ENCODE data around the gene CCDC126. TPM values are rescaled to one million over a fixed set of nuclear protein-coding genes. Genes with fewer than 3 reads are reported as not detected.

Gene CCDC126
- total RNA-seq, 3 donors from 2014 or later = 6.6 to 9.5 (median 6.6) TPM

- peaks cover 10% of the 10 kb centered on the region for H3K4me1 Mint-ChIP-seq (ENCODE audit: low read depth)
- no peaks in the 10 kb centered on the region for H3K9me3 Mint-ChIP-seq
- H3K36me3 Mint-ChIP-seq (ENCODE audit: insufficient read depth) = peaks cover 14% of the 10 kb centered on the region
- H3K4me3 Mint-ChIP-seq = no peak overlapping the region
- no peak for ATAC-seq
- DNase-seq = no peak
- H3K27me3 Mint-ChIP-seq (ENCODE audit: low read depth) = no peaks in the 10 kb centered on the region
Observed at GRCh38 chr7:23607130-23607529, 9.9 kb downstream of the CCDC126 start.

GRCh38 chr7:23607866-23608265 lies 10.7 kb downstream of the CCDC126 start:
- no peaks in the 10 kb centered on the region for H3K27me3 Mint-ChIP-seq (ENCODE audit: low read depth)

GRCh38 chr7:23615331-23615730 lies 18.1 kb downstream of the CCDC126 start:
- Mint-ChIP-seq H3K4me1 (ENCODE audit: low read depth) (no peaks in the 10 kb centered on the region), H3K9me3 (peaks cover 19% of the 10 kb centered on the region), H3K4me3 (no peak overlapping the region), H3K36me3 (ENCODE audit: insufficient read depth) (peaks cover 50% of the 10 kb centered on the region), H3K27me3 (ENCODE audit: low read depth) (no peaks in the 10 kb centered on the region)
- DNase-seq (no peak), ATAC-seq (no peak)

More at GRCh38 chr7:23607866-23608265, 10.7 kb downstream of the CCDC126 start:
- Mint-ChIP-seq H3K4me3 (no peak overlapping the region), H3K4me1 (ENCODE audit: low read depth) (peaks cover 4% of the 10 kb centered on the region), H3K9me3 (no peaks in the 10 kb centered on the region), H3K36me3 (ENCODE audit: insufficient read depth) (peaks cover 13% of the 10 kb centered on the region)
- ATAC-seq (no peak), DNase-seq (no peak)

GRCh38 chr7:23616593-23616992 lies 19.4 kb downstream of the CCDC126 start:
- no peak overlapping the region for H3K4me3 Mint-ChIP-seq
- no peaks in the 10 kb centered on the region for H3K4me1 Mint-ChIP-seq (ENCODE audit: low read depth)
- DNase-seq (no peak), ATAC-seq (no peak)
- H3K27me3 Mint-ChIP-seq (ENCODE audit: low read depth) = no peaks in the 10 kb centered on the region
- peaks cover 49% of the 10 kb centered on the region for H3K36me3 Mint-ChIP-seq (ENCODE audit: insufficient read depth)
- peaks cover 19% of the 10 kb centered on the region for H3K9me3 Mint-ChIP-seq

- Mint-ChIP-seq H3K4me3 (no peak overlapping the region), H3K36me3 (ENCODE audit: insufficient read depth) (peaks cover 53% of the 10 kb centered on the region), H3K4me1 (ENCODE audit: low read depth) (peaks cover 2% of the 10 kb centered on the region), H3K9me3 (peaks cover 19% of the 10 kb centered on the region), H3K27me3 (ENCODE audit: low read depth) (no peaks in the 10 kb centered on the region)
- no peak for DNase-seq
- ATAC-seq = no peak
Observed at GRCh38 chr7:23617482-23617881, 20.3 kb downstream of the CCDC126 start.

DNA sequence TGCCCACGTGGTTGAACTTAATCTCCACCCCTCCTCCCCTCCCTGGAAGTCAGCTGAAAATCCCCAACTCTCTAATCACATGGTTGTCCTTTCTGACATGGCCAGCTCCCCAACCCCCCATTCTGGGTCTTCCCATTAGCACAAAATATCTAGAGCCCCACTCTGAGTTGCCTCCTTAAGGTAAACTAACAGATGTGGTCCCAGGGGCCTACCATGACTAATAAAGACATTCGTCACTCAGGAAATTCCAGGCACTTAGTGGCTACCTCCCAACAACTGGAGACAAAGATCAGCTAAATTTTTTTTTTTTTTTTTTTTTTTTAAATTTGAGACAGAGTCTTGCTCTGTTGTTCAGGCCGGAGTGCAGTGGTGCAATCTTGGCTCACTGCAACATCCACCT lies 21.1 kb downstream of the CCDC126 start:
- Mint-ChIP-seq H3K27me3 (ENCODE audit: low read depth) (no peaks in the 10 kb centered on the region), H3K4me1 (ENCODE audit: low read depth) (peaks cover 2% of the 10 kb centered on the region), H3K4me3 (no peak overlapping the region), H3K9me3 (peaks cover 19% of the 10 kb centered on the region), H3K36me3 (ENCODE audit: insufficient read depth) (peaks cover 48% of the 10 kb centered on the region)
- ATAC-seq = no peak
- DNase-seq = no peak

- H3K9me3 Mint-ChIP-seq = peaks cover 19% of the 10 kb centered on the region
- no peak for ATAC-seq
- H3K27me3 Mint-ChIP-seq (ENCODE audit: low read depth) = no peaks in the 10 kb centered on the region
- peaks cover 2% of the 10 kb centered on the region for H3K4me1 Mint-ChIP-seq (ENCODE audit: low read depth)
- peaks cover 41% of the 10 kb centered on the region for H3K36me3 Mint-ChIP-seq (ENCODE audit: insufficient read depth)
- DNase-seq = no peak
- no peak overlapping the region for H3K4me3 Mint-ChIP-seq
Observed at GRCh38 chr7:23619141-23619540, 22.0 kb downstream of the CCDC126 start.

- Mint-ChIP-seq H3K4me3 (no peak overlapping the region), H3K36me3 (ENCODE audit: insufficient read depth) (peaks cover 22% of the 10 kb centered on the region), H3K4me1 (ENCODE audit: low read depth) (peaks cover 2% of the 10 kb centered on the region), H3K27me3 (ENCODE audit: low read depth) (no peaks in the 10 kb centered on the region), H3K9me3 (peaks cover 7% of the 10 kb centered on the region)
- no peak for DNase-seq
- no peak for ATAC-seq
Observed at GRCh38 chr7:23622506-23622925, 25.3 kb downstream of the CCDC126 start.

DNA sequence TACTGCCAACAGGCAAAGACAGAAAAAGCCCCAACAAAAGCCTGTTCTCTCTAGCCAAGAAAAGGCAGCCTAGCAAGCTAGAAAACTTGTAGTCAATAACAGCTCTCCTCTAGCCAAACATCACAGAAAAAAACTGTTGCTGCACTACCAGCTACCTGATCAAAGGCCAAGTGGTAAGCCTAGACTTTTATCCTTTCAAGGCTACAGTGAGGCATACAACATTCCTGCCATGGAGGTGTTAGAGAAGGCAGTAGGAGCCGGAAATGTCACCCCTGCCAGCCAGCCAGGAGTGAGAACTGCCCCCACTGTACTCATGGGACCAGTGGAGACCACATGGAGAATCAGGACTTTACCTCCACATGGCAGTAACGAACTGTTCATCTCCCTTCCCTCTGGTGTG lies 31.2 kb downstream of the CCDC126 start:
- ATAC-seq (no peak), DNase-seq (no peak)
- no peak overlapping the region for H3K4me3 Mint-ChIP-seq
- no peaks in the 10 kb centered on the region for H3K9me3 Mint-ChIP-seq
- H3K4me1 Mint-ChIP-seq (ENCODE audit: low read depth) = no peaks in the 10 kb centered on the region
- peaks cover 8% of the 10 kb centered on the region for H3K36me3 Mint-ChIP-seq (ENCODE audit: insufficient read depth)
- H3K27me3 Mint-ChIP-seq (ENCODE audit: low read depth) = no peaks in the 10 kb centered on the region

- ATAC-seq (no peak), DNase-seq (no peak)
- Mint-ChIP-seq H3K4me3 (no peak overlapping the region), H3K36me3 (ENCODE audit: insufficient read depth) (peaks cover 9% of the 10 kb centered on the region), H3K27me3 (ENCODE audit: low read depth) (no peaks in the 10 kb centered on the region), H3K9me3 (no peaks in the 10 kb centered on the region), H3K4me1 (ENCODE audit: low read depth) (no peaks in the 10 kb centered on the region)
Observed at GRCh38 chr7:23633417-23633816, 36.2 kb downstream of the CCDC126 start.

DNA sequence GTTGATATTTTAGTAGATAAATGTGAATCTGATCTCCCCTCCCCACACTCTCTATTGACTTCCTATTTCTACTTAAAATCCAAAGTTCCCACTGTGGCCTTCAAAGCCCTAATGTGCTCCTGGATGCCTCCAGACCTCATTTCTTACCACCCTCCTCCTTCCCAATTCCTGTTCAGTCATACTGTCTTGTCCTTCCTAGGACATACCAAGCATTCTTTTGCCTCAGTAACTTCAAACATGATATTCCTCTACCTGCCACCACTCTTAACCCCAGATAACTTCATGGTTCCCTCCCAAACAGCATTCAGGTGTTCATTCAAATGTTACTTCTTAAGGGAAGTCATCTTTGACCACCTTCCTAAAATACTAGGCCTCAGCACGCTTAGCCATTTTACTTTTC lies 48.6 kb downstream of the CCDC126 start:
- Mint-ChIP-seq H3K27me3 (ENCODE audit: low read depth) (no peaks in the 10 kb centered on the region), H3K9me3 (no peaks in the 10 kb centered on the region), H3K4me3 (no peak overlapping the region), H3K4me1 (ENCODE audit: low read depth) (no peaks in the 10 kb centered on the region), H3K36me3 (ENCODE audit: insufficient read depth) (peaks cover 11% of the 10 kb centered on the region)
- DNase-seq (no peak), ATAC-seq (no peak)

- Mint-ChIP-seq H3K4me3 (no peak overlapping the region), H3K36me3 (ENCODE audit: insufficient read depth) (no peaks in the 10 kb centered on the region), H3K9me3 (peaks cover 32% of the 10 kb centered on the region), H3K4me1 (ENCODE audit: low read depth) (no peaks in the 10 kb centered on the region), H3K27me3 (ENCODE audit: low read depth) (no peaks in the 10 kb centered on the region)
- ATAC-seq (no peak), DNase-seq (no peak)
Observed at GRCh38 chr7:23653942-23654341, 56.8 kb downstream of the CCDC126 start.

GRCh38 chr7:23654508-23654907 lies 57.3 kb downstream of the CCDC126 start:
- DNase-seq (no peak), ATAC-seq (no peak)
- Mint-ChIP-seq H3K36me3 (ENCODE audit: insufficient read depth) (no peaks in the 10 kb centered on the region), H3K27me3 (ENCODE audit: low read depth) (no peaks in the 10 kb centered on the region), H3K4me1 (ENCODE audit: low read depth) (no peaks in the 10 kb centered on the region), H3K9me3 (peaks cover 32% of the 10 kb centered on the region), H3K4me3 (no peak overlapping the region)

GRCh38 chr7:23655433-23655832 lies 58.3 kb downstream of the CCDC126 start:
- Mint-ChIP-seq H3K4me3 (no peak overlapping the region), H3K36me3 (ENCODE audit: insufficient read depth) (no peaks in the 10 kb centered on the region), H3K27me3 (ENCODE audit: low read depth) (no peaks in the 10 kb centered on the region), H3K4me1 (ENCODE audit: low read depth) (no peaks in the 10 kb centered on the region), H3K9me3 (peaks cover 32% of the 10 kb centered on the region)
- DNase-seq = no peak
- ATAC-seq = no peak

- ATAC-seq (no peak), DNase-seq (no peak)
- Mint-ChIP-seq H3K36me3 (ENCODE audit: insufficient read depth) (no peaks in the 10 kb centered on the region), H3K27me3 (ENCODE audit: low read depth) (no peaks in the 10 kb centered on the region), H3K4me3 (no peak overlapping the region), H3K9me3 (peaks cover 22% of the 10 kb centered on the region), H3K4me1 (ENCODE audit: low read depth) (no peaks in the 10 kb centered on the region)
Observed at GRCh38 chr7:23658831-23659427, 61.7 kb downstream of the CCDC126 start.

- ATAC-seq (no peak), DNase-seq (no peak)
- Mint-ChIP-seq H3K9me3 (peaks cover 9% of the 10 kb centered on the region), H3K4me1 (ENCODE audit: low read depth) (no peaks in the 10 kb centered on the region), H3K36me3 (ENCODE audit: insufficient read depth) (no peaks in the 10 kb centered on the region), H3K4me3 (no peak overlapping the region), H3K27me3 (ENCODE audit: low read depth) (no peaks in the 10 kb centered on the region)
Observed at GRCh38 chr7:23661385-23661784, 64.2 kb downstream of the CCDC126 start.
